OCI-LY3 (cell line): ENCODE data around the gene USP34.

Source experiments
- H2AFZ ChIP-seq: fragments of 200-600, 300-600 bp; shearing (Covaris generic); 2 replicates; pipeline ENCODE4 v1.6.0; 2014; ENCODE audit warnings: antibody characterized with exemption, low read depth, low read length
- H3K27ac ChIP-seq: fragments of 200-600, 300-600 bp; sonication (generic); 2 replicates; pipeline ENCODE4 v1.5.1; 2014; ENCODE audit warnings: mild to moderate bottlenecking, low read length, moderate library complexity, mixed read lengths
- H3K27me3 ChIP-seq: fragments of 200-600, 300-600 bp; sonication (generic); 2 replicates; pipeline ENCODE4 v1.6.1; 2014; ENCODE audit warnings: low read depth, low read length, mixed read lengths
- H3K36me3 ChIP-seq: fragments of 200-600, 300-600 bp; sonication (generic); replicated peaks from 2 replicates; pipeline ENCODE3; 2014; ENCODE audit warnings: low read depth, low read length, mixed read lengths
- H3K4me1 ChIP-seq: fragments of 300-600, 200-600 bp; sonication (generic); 2 replicates; pipeline ENCODE4 v1.6.1; 2014; ENCODE audit warnings: low read length, mixed read lengths
- H3K4me2 ChIP-seq: fragments of 200-600, 300-600 bp; sonication (generic); 2 replicates; pipeline ENCODE4 v1.6.1; 2014; ENCODE audit warnings: low read length, mixed read lengths
- H3K4me3 ChIP-seq: fragments of 300-600, 200-600 bp; sonication (generic); 2 replicates; pipeline ENCODE4 v1.5.1; 2014; ENCODE audit warnings: antibody characterized with exemption, mild to moderate bottlenecking, low read length, moderate library complexity
- H3K79me2 ChIP-seq: fragments of 300-600, 200-600 bp; shearing (Covaris generic); 2 replicates; pipeline ENCODE4 v1.6.1; 2014; ENCODE audit warnings: mild to moderate bottlenecking, low read length, mixed read lengths
- H3K9ac ChIP-seq: fragments of 300-600, 200-600 bp; shearing (Covaris generic); 2 replicates; pipeline ENCODE4 v1.6.0; 2014; ENCODE audit warnings: mild to moderate bottlenecking, low read length, moderate library complexity
- H3K9me3 ChIP-seq: fragments of 200-600, 300-600 bp; shearing (Covaris generic); 2 replicates; pipeline ENCODE4 v1.6.1; 2014; ENCODE audit warnings: low read length, mixed read lengths; ENCODE audit not compliant: insufficient read depth
- H4K20me1 ChIP-seq: fragments of 200-600, 300-600 bp; sonication (generic); 2 replicates; pipeline ENCODE4 v1.6.1; 2016; ENCODE audit warnings: low read length, mixed read lengths; ENCODE audit not compliant: insufficient read depth
- EZH2phosphoT487 ChIP-seq: fragments of 200-600 bp; shearing (Covaris generic); IDR thresholded peaks from 2 replicates; pipeline ENCODE4 v1.6.1; 2018; ENCODE audit warnings: antibody characterized with exemption, mixed run types, low read depth
- TF ChIP-seq, protein P1 (sequence below): fragments of 200-600, 300-600 bp; sonication (generic); IDR thresholded peaks from 2 replicates; pipeline ENCODE4 v1.5.1; 2014; ENCODE audit warnings: antibody characterized with exemption, low read length, low read depth

USP34 gene

DNA sequence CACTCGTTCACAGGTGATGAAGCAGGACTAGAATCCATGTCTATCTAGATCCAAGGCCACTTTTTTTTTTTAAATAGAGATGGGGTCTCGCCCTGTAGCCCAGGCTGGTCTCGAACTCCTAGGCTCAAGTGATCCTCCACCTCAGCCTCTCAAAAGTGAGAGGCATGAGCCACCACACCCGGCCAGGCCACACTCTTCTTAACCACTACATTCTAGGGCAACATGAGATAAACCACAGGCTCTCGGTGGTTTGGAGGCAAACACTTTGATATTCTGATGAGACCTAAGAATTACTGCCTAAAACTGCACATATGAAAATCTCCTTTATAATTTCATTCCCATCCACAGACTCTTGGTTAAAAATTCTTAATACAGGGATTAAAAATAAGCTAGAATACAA is 51.8 kb downstream of the USP34 start:
- no peak for TF ChIP-seq EZH2phosphoT487
- TF ChIP-seq, protein P1, sequence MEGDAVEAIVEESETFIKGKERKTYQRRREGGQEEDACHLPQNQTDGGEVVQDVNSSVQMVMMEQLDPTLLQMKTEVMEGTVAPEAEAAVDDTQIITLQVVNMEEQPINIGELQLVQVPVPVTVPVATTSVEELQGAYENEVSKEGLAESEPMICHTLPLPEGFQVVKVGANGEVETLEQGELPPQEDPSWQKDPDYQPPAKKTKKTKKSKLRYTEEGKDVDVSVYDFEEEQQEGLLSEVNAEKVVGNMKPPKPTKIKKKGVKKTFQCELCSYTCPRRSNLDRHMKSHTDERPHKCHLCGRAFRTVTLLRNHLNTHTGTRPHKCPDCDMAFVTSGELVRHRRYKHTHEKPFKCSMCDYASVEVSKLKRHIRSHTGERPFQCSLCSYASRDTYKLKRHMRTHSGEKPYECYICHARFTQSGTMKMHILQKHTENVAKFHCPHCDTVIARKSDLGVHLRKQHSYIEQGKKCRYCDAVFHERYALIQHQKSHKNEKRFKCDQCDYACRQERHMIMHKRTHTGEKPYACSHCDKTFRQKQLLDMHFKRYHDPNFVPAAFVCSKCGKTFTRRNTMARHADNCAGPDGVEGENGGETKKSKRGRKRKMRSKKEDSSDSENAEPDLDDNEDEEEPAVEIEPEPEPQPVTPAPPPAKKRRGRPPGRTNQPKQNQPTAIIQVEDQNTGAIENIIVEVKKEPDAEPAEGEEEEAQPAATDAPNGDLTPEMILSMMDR = no peak
- Histone ChIP-seq H3K4me3 (no peak overlapping the region), H3K9ac (no peak overlapping the region), H2AFZ (no peak overlapping the region), H3K27me3 (no peaks in the 10 kb centered on the region), H3K79me2 (peaks cover 44% of the 10 kb centered on the region), H3K4me2 (no peak overlapping the region), H3K27ac (no peak overlapping the region), H3K9me3 (no peaks in the 10 kb centered on the region), H4K20me1 (peaks cover 51% of the 10 kb centered on the region), H3K36me3 (no peaks in the 10 kb centered on the region), H3K4me1 (peaks cover 8% of the 10 kb centered on the region)

DNA sequence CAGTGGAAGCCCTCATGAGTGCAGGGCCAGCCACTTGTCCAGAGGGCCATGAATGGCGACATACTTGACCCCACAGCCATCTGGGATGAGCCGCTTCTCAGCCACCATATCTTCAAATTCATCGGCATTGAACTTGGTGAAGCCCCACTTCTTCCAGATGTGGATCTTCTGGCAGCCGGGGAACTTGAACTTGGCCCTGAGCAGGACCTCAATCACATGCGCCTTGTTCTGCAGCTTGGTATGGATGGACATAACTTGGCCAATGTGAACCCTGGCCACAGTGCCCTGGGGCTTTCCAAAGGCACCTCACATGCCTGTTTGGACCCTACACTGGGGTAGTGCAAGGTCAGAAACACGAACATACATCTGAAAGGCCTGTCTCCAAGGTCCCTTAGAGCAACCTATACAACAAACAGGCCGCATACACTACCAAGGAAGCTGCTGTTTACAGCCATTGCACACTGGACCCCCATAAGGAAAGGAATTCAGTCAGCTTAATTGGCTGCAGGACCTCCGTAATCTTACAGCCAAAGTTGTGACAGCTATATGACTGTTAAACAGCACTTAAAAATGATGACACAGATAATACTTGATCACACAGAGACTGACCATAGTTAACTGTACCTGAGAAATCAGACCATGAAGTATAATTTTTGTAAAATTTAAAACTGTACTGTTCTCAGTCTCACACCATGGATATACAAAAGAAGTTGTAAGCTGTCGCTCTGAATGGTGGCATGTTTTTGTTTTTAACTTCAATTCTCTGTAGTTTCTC is 53.8 kb downstream of the USP34 start:
- Histone ChIP-seq H3K27me3 (no peaks in the 10 kb centered on the region), H3K36me3 (no peaks in the 10 kb centered on the region), H3K9me3 (no peaks in the 10 kb centered on the region), H3K27ac (no peak overlapping the region), H3K4me3 (no peak overlapping the region), H3K4me2 (no peak overlapping the region), H3K9ac (no peak overlapping the region), H3K4me1 (peaks cover 8% of the 10 kb centered on the region), H3K79me2 (peaks cover 24% of the 10 kb centered on the region), H2AFZ (no peak overlapping the region), H4K20me1 (peaks cover 30% of the 10 kb centered on the region)
- no peak for TF ChIP-seq EZH2phosphoT487
- TF ChIP-seq, protein P1 = no peak

DNA sequence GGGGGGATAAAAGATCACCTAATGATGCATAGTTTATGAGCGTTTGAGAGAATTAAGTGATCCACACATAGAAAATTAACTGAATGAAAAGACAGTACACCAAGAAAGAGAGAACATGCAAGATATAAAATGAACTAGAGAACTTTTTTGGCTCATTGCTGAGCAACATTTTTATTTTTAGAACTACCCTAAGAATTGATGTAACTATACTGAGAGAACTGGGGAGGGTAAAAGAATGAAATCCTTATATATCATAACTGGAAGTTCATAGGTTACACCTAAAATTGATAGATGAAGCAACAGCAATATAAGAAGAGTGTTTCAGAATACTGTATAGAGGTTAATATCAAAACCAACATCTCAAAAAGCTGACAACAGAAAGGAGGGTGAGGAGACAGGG is 55.6 kb downstream of the USP34 start:
- TF ChIP-seq, protein P1 = no peak
- no peak for TF ChIP-seq EZH2phosphoT487
- Histone ChIP-seq H4K20me1 (peaks cover 15% of the 10 kb centered on the region), H3K9me3 (no peaks in the 10 kb centered on the region), H2AFZ (no peak overlapping the region), H3K79me2 (peaks cover 13% of the 10 kb centered on the region), H3K27ac (no peak overlapping the region), H3K4me3 (no peak overlapping the region), H3K4me1 (peaks cover 8% of the 10 kb centered on the region), H3K36me3 (no peaks in the 10 kb centered on the region), H3K27me3 (no peaks in the 10 kb centered on the region), H3K9ac (no peak overlapping the region), H3K4me2 (no peak overlapping the region)

GRCh38 chr2:61414674-61415073 is 56.2 kb downstream of the USP34 start:
- Histone ChIP-seq H4K20me1 (peaks cover 15% of the 10 kb centered on the region), H3K9me3 (no peaks in the 10 kb centered on the region), H3K36me3 (no peaks in the 10 kb centered on the region), H3K27ac (no peak overlapping the region), H3K9ac (no peak overlapping the region), H3K4me1 (peaks cover 8% of the 10 kb centered on the region), H2AFZ (no peak overlapping the region), H3K27me3 (no peaks in the 10 kb centered on the region), H3K4me3 (no peak overlapping the region), H3K4me2 (no peak overlapping the region), H3K79me2 (peaks cover 16% of the 10 kb centered on the region)
- TF ChIP-seq, protein P1 = no peak
- TF ChIP-seq EZH2phosphoT487 = no peak
